ENCODE data around the gene TRMT44.

DNA sequence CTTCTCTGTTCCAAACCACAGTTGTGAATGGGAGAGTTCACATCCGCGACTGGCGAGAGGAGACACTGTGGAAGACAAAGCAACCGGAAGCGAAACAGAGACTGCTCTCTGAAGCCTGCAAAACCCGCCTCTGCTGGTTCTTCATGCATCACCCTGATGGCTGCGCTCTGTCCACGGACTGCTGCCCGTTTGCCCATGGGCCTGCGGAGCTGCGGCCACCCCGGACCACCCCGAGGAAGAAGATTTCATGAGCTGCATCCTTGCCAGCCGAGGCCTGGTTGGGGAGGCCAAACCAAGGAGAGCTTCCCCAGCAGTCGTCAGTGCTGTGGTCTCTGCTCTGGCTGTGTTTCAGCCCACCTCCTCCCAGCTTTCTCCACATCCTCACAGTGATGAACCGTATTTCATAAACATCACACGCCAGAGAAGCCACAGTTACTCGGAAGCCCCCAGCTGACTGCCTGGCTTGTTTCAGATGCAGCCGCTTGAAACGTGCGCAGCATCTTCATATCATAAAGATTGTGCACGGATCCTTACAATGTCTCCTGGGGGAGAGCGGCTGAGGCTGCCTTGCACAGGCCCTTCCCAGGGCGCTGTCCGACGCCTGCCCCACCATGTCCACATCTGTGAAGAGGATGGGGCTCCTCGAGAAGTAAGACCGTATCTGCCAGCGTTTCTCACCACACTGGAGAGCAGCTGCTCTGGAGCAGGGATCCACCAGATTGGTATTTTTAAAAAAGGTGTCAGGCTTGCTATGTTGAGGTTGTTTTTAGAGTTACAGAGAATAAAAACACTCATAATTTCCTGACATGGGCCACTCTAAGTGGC is 35.4 kb downstream of the TRMT44 start:
- TF ChIP-seq, protein P1, sequence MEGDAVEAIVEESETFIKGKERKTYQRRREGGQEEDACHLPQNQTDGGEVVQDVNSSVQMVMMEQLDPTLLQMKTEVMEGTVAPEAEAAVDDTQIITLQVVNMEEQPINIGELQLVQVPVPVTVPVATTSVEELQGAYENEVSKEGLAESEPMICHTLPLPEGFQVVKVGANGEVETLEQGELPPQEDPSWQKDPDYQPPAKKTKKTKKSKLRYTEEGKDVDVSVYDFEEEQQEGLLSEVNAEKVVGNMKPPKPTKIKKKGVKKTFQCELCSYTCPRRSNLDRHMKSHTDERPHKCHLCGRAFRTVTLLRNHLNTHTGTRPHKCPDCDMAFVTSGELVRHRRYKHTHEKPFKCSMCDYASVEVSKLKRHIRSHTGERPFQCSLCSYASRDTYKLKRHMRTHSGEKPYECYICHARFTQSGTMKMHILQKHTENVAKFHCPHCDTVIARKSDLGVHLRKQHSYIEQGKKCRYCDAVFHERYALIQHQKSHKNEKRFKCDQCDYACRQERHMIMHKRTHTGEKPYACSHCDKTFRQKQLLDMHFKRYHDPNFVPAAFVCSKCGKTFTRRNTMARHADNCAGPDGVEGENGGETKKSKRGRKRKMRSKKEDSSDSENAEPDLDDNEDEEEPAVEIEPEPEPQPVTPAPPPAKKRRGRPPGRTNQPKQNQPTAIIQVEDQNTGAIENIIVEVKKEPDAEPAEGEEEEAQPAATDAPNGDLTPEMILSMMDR (IDR thresholded peaks at IDR 0.05), result no peak
- TF ChIP-seq POLR2A (IDR thresholded peaks at IDR 0.05), result no peak

All from adrenal gland (tissue), 5 donors.